Fibroblast of lung (primary cell): ENCODE measurements around the gene INHA. TPM values are rescaled to one million over a fixed set of nuclear protein-coding genes. Genes with fewer than 3 reads are reported as not detected.

Experiments
- DNase-seq, 2 donors: peaks; one replicate each; pipeline versions ENCODE4 v3.0.0 to v3.0.0-alpha.2; 2010; ENCODE audit warnings: low read depth in 2 of 2
- H2AFZ ChIP-seq: 2 replicates; pipeline ENCODE4 v1.5.1; 2012; ENCODE audit warnings: low read length, control low read depth, inconsistent platforms
- H3K27ac ChIP-seq: 2 replicates; pipeline ENCODE4 v1.5.1; 2011; ENCODE audit warnings: low read length, control low read depth; ENCODE audit not compliant: insufficient read depth
- H3K27me3 ChIP-seq: 2 replicates; pipeline ENCODE4 v1.5.1; 2011; ENCODE audit warnings: mild to moderate bottlenecking, low read length; ENCODE audit not compliant: control insufficient read depth, insufficient read depth
- H3K36me3 ChIP-seq: 2 replicates; pipeline ENCODE4 v1.5.1; 2011; ENCODE audit warnings: low read length; ENCODE audit not compliant: control insufficient read depth, insufficient read depth
- H3K4me1 ChIP-seq: 2 replicates; pipeline ENCODE4 v1.5.1; 2011; ENCODE audit warnings: low read length; ENCODE audit not compliant: control insufficient read depth, insufficient read depth; ENCODE audit errors: extremely low read depth
- H3K4me2 ChIP-seq: 2 replicates; pipeline ENCODE4 v1.5.1; 2011; ENCODE audit warnings: low read length, control low read depth; ENCODE audit not compliant: insufficient read depth; ENCODE audit errors: extremely low read depth
- H3K4me3 ChIP-seq, 4 experiments: fragments of 200-600 bp in 1 of 4; sonication (generic) in 1 of 4; replicated peaks in 1 of 4; 2 replicates each; pipeline ENCODE4 v1.5.1; 2011 to 2016; ENCODE audit warnings: low read length in 4 of 4, low read depth in 3 of 4, mild to moderate bottlenecking in 3 of 4, control low read depth in 2 of 4, inconsistent platforms in 1 of 4, mixed read lengths in 1 of 4; ENCODE audit not compliant: insufficient read depth in 1 of 4; ENCODE audit errors: control extremely low read depth in 1 of 4
- H3K79me2 ChIP-seq: 2 replicates; pipeline ENCODE4 v1.5.1; 2012; ENCODE audit warnings: mild to moderate bottlenecking, low read length, inconsistent platforms; ENCODE audit not compliant: control insufficient read depth, insufficient read depth
- H3K9ac ChIP-seq: 2 replicates; pipeline ENCODE4 v1.5.1; 2011; ENCODE audit warnings: mild to moderate bottlenecking, low read length, control low read depth; ENCODE audit not compliant: insufficient read depth
- H3K9me3 ChIP-seq: 2 replicates; pipeline ENCODE4 v1.5.1; 2012; ENCODE audit warnings: low read depth, low read length; ENCODE audit not compliant: control insufficient read depth, insufficient read depth
- H4K20me1 ChIP-seq: 2 replicates; pipeline ENCODE4 v1.5.1; 2011; ENCODE audit warnings: low read length; ENCODE audit not compliant: control insufficient read depth, insufficient read depth; ENCODE audit errors: extremely low read depth
- CTCF ChIP-seq, 2 donors: IDR thresholded peaks in 1 of 2; conservative IDR thresholded peaks in 1 of 2; 1 replicate in 1 of 2; 2 replicates in 1 of 2; pipeline ENCODE4 v1.5.1; 2011 to 2012; ENCODE audit warnings: low read length in 2 of 2, control low read depth in 1 of 2, inconsistent platforms in 1 of 2, low read depth in 1 of 2, mild to moderate bottlenecking in 1 of 2
- EZH2 ChIP-seq: IDR thresholded peaks from 2 replicates; pipeline ENCODE4 v1.5.1; 2012; ENCODE audit warnings: low read length, control low read depth, mild to moderate bottlenecking; ENCODE audit errors: missing control alignments
- polyA plus RNA-seq, 2 donors: library from polyadenylated mRNA; depleted of rRNA in 1 of 2; stranded (reverse) in 1 of 2; unstranded in 1 of 2; fragments of >200 nt; gene quantifications; 2 replicates each; pipeline ENCODE4 v1.2.1, GENCODE V29; 2011 to 2012; ENCODE audit warnings: missing spikeins in 1 of 2
- total RNA-seq: library from RNA; depleted of rRNA; stranded (reverse); fragments of >200 nt; gene quantifications from 2 replicates; pipeline ENCODE4 v1.2.1, GENCODE V29; 2014

INHA gene
- total and polyA plus RNA-seq, 2 donors (not counting 1 experiment from before 2014, with no cell fraction given): 0.15 to 0.50 TPM

GRCh38 chr2:219569635-219570034 is 2.5 kb upstream of the INHA start:
- H3K27ac ChIP-seq: no peak overlapping the region
- H3K36me3 ChIP-seq: no peaks in the 10 kb centered on the region
- no peaks in the 10 kb centered on the region for H4K20me1 ChIP-seq
- no peak overlapping the region for H3K4me2 ChIP-seq
- peak overlapping the region in 2 of 4 experiments; percentile 6 to 68 for H3K4me3 ChIP-seq
- no peak for TF ChIP-seq EZH2
- TF ChIP-seq CTCF (conservative IDR thresholded peaks at IDR 0.05 in 1 of 2, IDR thresholded peaks at IDR 0.05 in 1 of 2; ENCODE audit: low read depth in 1 of 2, low read length in 2 of 2): no peak
- H3K4me1 ChIP-seq: peaks cover 3% of the 10 kb centered on the region
- no peak for DNase-seq
- H2AFZ ChIP-seq: no peak overlapping the region
- no peak overlapping the region for H3K9ac ChIP-seq
- no peaks in the 10 kb centered on the region for H3K27me3 ChIP-seq
- no peaks in the 10 kb centered on the region for H3K9me3 ChIP-seq
- H3K79me2 ChIP-seq: no peaks in the 10 kb centered on the region

- Histone ChIP-seq H3K9me3 (no peaks in the 10 kb centered on the region), H3K9ac (peak overlapping the region; percentile 64), H3K4me3 (peak overlapping the region; percentile 35 to 68 (median 53)), H3K79me2 (no peaks in the 10 kb centered on the region), H3K4me2 (peak overlapping the region; percentile 68), H2AFZ (no peak overlapping the region), H4K20me1 (no peaks in the 10 kb centered on the region), H3K27me3 (no peaks in the 10 kb centered on the region), H3K4me1 (peaks cover 3% of the 10 kb centered on the region), H3K27ac (peak overlapping the region; percentile 39), H3K36me3 (no peaks in the 10 kb centered on the region)
- DNase-seq: peak; percentile 34 to 36
- TF ChIP-seq EZH2 (no peak), CTCF (conservative IDR thresholded peaks at IDR 0.05 in 1 of 2, IDR thresholded peaks at IDR 0.05 in 1 of 2; ENCODE audit: low read depth in 1 of 2, low read length in 2 of 2) (no peak)
Observed at GRCh38 chr2:219570194-219570923, 1.8 kb upstream of the INHA start.

- Histone ChIP-seq H3K9ac (peak overlapping the region; percentile 64), H2AFZ (peak overlapping the region; percentile 51), H3K4me3 (peak overlapping the region; percentile 34 to 68 (median 53)), H3K4me2 (peak overlapping the region; percentile 51), H3K27ac (peak overlapping the region; percentile 39), H3K9me3 (no peaks in the 10 kb centered on the region), H3K4me1 (peaks cover 3% of the 10 kb centered on the region), H3K27me3 (peaks cover 2% of the 10 kb centered on the region), H4K20me1 (no peaks in the 10 kb centered on the region), H3K36me3 (no peaks in the 10 kb centered on the region), H3K79me2 (no peaks in the 10 kb centered on the region)
- TF ChIP-seq EZH2: no peak
- TF ChIP-seq CTCF (conservative IDR thresholded peaks at IDR 0.05 in 1 of 2, IDR thresholded peaks at IDR 0.05 in 1 of 2; ENCODE audit: low read depth in 1 of 2, low read length in 2 of 2): no peak
- peak; percentile 25 to 42 for DNase-seq
Observed at GRCh38 chr2:219570924-219571310, 1.2 kb upstream of the INHA start.
